MCF 10A (cell line): ENCODE results near the gene OLFM1. TPM values are rescaled to one million over a fixed set of nuclear protein-coding genes. Genes with fewer than 3 reads are reported as not detected.

Source experiments
- BruUV-seq: library from RNA; stranded (reverse); fragments of 400-500 nt; replicated peaks from 2 replicates; lab custom pipeline; 2021; lab: Mats Ljungman, UMichigan
- CTCF ChIA-PET: fragments of 300-600 bp; sonication (Branson Sonifier 250); formaldehyde crosslinking; extraction: SDS; loops from one replicate; lab custom pipeline; 2021; ENCODE audit warnings: antibody characterized with exemption, inconsistent platforms; lab: Yijun Ruan, JAX
- POLR2A ChIA-PET: fragments of 300-600, 350-650 bp; sonication (Branson Sonifier 250); formaldehyde crosslinking; extraction: SDS; loops from one replicate; lab custom pipeline; 2020; ENCODE audit warnings: antibody characterized with exemption, inconsistent platforms; lab: Yijun Ruan, JAX
- DNase-seq: peaks from one replicate; pipeline ENCODE4 v3.0.0-alpha.2; 2018; ENCODE audit not compliant: unreplicated experiment
- H3K27ac Mint-ChIP-seq: one replicate; pipeline ENCODE4 v1.8.0; 2022; ENCODE audit warnings: mild to moderate bottlenecking, low read depth, mixed read lengths; ENCODE audit not compliant: unreplicated experiment
- H3K27me3 Mint-ChIP-seq: one replicate; pipeline ENCODE4 v1.8.0; 2022; ENCODE audit warnings: mixed read lengths; ENCODE audit not compliant: insufficient read depth, unreplicated experiment
- H3K36me3 Mint-ChIP-seq: one replicate; pipeline ENCODE4 v1.8.0; 2022; ENCODE audit warnings: mild to moderate bottlenecking, moderate library complexity, mixed read lengths; ENCODE audit not compliant: insufficient read depth, unreplicated experiment
- H3K4me1 Mint-ChIP-seq: one replicate; pipeline ENCODE4 v1.8.0; 2022; ENCODE audit warnings: mixed read lengths; ENCODE audit not compliant: insufficient read depth, unreplicated experiment
- H3K4me3 Mint-ChIP-seq: one replicate; pipeline ENCODE4 v1.8.0; 2022; ENCODE audit warnings: mild to moderate bottlenecking, moderate library complexity, mixed read lengths; ENCODE audit not compliant: unreplicated experiment
- H3K9me3 Mint-ChIP-seq: one replicate; pipeline ENCODE4 v1.8.0; 2022; ENCODE audit warnings: mixed read lengths; ENCODE audit not compliant: unreplicated experiment
- intact Hi-C: fragments of 100-400 bp; cut with micrococcal nuclease; formaldehyde crosslinking; loops from 2 replicates; pipeline ENCODE4 v1.14.1; 2022
- total RNA-seq: library from RNA; stranded (reverse); gene quantifications from 2 replicates; pipeline ENCODE4 v1.2.3, GENCODE V29; 2022
- TF ChIP-seq, protein P1 (sequence below): fragments of 200-600 bp; IDR thresholded peaks from one replicate; pipeline ENCODE4 v1.8.0; 2022; ENCODE audit warnings: antibody characterized with exemption, mild to moderate bottlenecking; ENCODE audit not compliant: unreplicated experiment

OLFM1 gene
- total RNA-seq, 1 experiment from 2014 or later: not detected

DNA sequence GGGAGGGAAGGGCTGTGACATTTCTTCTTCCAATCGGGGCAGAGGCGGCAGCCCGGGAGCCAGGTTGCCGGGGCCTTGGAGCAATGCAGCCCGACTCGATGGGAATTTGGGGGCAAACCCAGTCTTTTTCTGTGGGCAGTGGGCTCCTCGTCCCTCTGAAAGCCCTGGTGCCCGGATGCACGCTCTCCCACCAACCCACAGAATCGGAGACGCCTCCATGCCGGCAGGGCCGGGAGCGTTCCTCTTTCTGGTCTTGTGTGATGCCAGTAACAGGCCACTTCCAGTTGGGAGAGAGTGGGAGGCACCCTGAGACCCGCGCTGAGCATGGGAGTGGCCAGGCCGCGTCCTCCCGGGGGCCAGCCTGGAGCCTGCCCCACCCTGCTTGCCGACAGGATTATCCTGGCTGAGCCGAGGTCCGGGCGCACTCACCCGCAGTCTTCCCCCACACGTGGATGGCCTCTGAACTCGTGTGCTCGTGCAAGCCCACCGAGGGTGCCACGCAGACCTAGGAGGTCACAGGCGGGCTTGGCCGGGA lies 17.8 kb downstream of the OLFM1 start:
- DNase-seq: no peak
- Mint-ChIP-seq H3K4me1 (no peaks in the 10 kb centered on the region), H3K9me3 (no peaks in the 10 kb centered on the region), H3K4me3 (no peak overlapping the region), H3K27me3 (peaks cover 44% of the 10 kb centered on the region), H3K36me3 (no peaks in the 10 kb centered on the region), H3K27ac (no peak overlapping the region)
- ChIA-PET CTCF (no interaction called here), POLR2A (no interaction called here)
- intact Hi-C loops: no loop called here
- no TSS peak for BruUV-seq
- TF ChIP-seq, protein P1, sequence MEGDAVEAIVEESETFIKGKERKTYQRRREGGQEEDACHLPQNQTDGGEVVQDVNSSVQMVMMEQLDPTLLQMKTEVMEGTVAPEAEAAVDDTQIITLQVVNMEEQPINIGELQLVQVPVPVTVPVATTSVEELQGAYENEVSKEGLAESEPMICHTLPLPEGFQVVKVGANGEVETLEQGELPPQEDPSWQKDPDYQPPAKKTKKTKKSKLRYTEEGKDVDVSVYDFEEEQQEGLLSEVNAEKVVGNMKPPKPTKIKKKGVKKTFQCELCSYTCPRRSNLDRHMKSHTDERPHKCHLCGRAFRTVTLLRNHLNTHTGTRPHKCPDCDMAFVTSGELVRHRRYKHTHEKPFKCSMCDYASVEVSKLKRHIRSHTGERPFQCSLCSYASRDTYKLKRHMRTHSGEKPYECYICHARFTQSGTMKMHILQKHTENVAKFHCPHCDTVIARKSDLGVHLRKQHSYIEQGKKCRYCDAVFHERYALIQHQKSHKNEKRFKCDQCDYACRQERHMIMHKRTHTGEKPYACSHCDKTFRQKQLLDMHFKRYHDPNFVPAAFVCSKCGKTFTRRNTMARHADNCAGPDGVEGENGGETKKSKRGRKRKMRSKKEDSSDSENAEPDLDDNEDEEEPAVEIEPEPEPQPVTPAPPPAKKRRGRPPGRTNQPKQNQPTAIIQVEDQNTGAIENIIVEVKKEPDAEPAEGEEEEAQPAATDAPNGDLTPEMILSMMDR: no peak

DNA sequence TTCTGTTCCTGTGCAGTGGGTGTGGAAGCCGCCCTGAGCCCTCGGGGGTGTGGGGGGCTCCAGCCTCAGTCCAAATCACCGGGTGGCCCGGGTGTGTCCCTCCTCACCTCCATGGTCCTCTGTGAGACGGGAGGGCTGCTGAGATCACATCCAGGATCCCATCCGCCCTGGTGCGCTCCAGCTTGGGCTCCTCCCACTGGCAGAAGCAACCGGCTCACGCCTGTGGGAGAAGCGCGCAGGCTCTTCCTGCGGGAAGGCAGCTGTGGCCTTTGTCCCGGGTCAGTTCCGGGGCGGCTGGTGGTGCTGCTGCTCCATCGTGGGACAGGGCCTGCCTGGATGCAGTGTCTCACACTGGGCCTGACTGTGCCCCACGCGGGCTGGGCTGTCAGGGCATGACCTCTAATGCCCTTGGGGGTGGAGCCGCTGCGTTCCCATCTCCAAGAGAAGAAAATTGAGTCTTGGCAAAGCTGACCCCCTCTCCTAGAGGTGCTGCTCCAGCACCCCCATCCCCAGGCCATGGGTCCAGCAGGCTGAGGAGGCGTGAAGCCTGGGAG lies 18.5 kb downstream of the OLFM1 start:
- intact Hi-C loops: no loop called here
- TF ChIP-seq, protein P1: no peak
- ChIA-PET POLR2A (no interaction called here), CTCF (no interaction called here)
- no peak for DNase-seq
- no TSS peak for BruUV-seq
- H3K4me1 Mint-ChIP-seq: no peaks in the 10 kb centered on the region
- no peak overlapping the region for H3K27ac Mint-ChIP-seq
- H3K27me3 Mint-ChIP-seq: peaks cover 51% of the 10 kb centered on the region
- no peaks in the 10 kb centered on the region for H3K36me3 Mint-ChIP-seq
- H3K4me3 Mint-ChIP-seq: no peak overlapping the region
- H3K9me3 Mint-ChIP-seq: no peaks in the 10 kb centered on the region

GRCh38 chr9:135106551-135107270 lies 19.2 kb downstream of the OLFM1 start:
- BruUV-seq: no TSS peak
- intact Hi-C loops: no loop called here
- Mint-ChIP-seq H3K27ac (no peak overlapping the region), H3K4me3 (no peak overlapping the region), H3K9me3 (no peaks in the 10 kb centered on the region), H3K4me1 (no peaks in the 10 kb centered on the region), H3K27me3 (peaks cover 58% of the 10 kb centered on the region), H3K36me3 (no peaks in the 10 kb centered on the region)
- ChIA-PET CTCF (interaction anchor here (0.6 kb wide), 1 partner anchor 342 kb away, joined by 3 read pairs; no protein-coding TSS in a partner anchor), POLR2A (no interaction called here)
- DNase-seq: no peak
- TF ChIP-seq, protein P1: no peak

DNA sequence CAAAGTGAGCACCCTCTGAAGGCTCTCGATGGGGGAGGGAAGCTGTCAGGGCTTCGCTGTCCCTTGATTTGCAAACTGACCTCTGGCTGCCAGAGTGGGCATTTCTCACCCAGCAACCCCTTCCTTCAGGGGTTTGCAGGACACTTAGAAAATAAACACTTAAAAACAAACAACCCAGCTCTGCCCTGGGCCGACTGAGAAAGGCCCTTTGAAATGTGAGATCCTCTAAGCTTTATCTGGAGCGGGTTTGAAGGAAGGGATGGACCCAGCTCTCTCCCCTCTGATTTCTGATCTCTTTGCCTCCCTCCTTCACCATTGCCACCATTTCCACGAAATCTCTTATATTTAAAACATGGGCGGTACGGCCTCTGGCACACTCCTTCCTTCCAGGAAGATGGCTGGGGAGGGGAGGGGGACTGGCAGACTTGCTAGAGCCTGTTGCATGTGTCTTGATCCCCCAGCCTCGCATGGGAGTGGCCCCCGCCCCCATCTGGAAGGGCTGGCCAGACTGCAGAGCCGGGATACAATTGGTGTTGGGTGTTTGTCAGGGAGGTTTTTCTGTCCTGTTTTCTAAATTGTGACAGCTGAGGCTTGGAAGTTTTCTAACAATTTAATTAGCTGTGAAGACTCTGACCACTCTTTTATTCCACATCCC lies 20.2 kb downstream of the OLFM1 start:
- POLR2A ChIA-PET: no interaction called here
- intact Hi-C loops: no loop called here
- H3K36me3 Mint-ChIP-seq: no peaks in the 10 kb centered on the region
- DNase-seq: no peak
- no TSS peak for BruUV-seq
- no peaks in the 10 kb centered on the region for H3K9me3 Mint-ChIP-seq
- H3K27ac Mint-ChIP-seq: no peak overlapping the region
- CTCF ChIA-PET: no interaction called here
- peaks cover 59% of the 10 kb centered on the region for H3K27me3 Mint-ChIP-seq
- no peaks in the 10 kb centered on the region for H3K4me1 Mint-ChIP-seq
- TF ChIP-seq, protein P1: no peak
- no peak overlapping the region for H3K4me3 Mint-ChIP-seq
